ENCODE measurements around the gene SUGCT.

GRCh38 chr7:40134428-40135316 is at the start of gene SUGCT, which contains the start of gene MPLKIP:
- peak; percentile 89 for TF ChIP-seq CTCF (conservative IDR thresholded peaks at IDR 0.05; ENCODE audit: low read length)
- TF ChIP-seq EZH2phosphoT487 (IDR thresholded peaks at IDR 0.05; ENCODE audit: borderline replicate concordance): no peak
